Inflammatory macrophage treated with lipopolysaccharide for 4 hours (primary cell): ENCODE measurements around the gene TENM3.

Source experiments
- DNase-seq: peaks from one replicate; pipeline ENCODE4 v3.0.0-alpha.2; 2020

Gene TENM3

GRCh38 chr4:182758273-182758672 is 515.1 kb downstream of the TENM3 start:
- DNase-seq, result no peak

- DNase-seq, result no peak
Observed at GRCh38 chr4:182760551-182761043, 517.4 kb downstream of the TENM3 start.

GRCh38 chr4:182764137-182764536 is 520.9 kb downstream of the TENM3 start:
- DNase-seq, result no peak

- DNase-seq, result no peak
Observed at GRCh38 chr4:182764642-182765041, 521.4 kb downstream of the TENM3 start.

- DNase-seq, result no peak
Observed at GRCh38 chr4:182765987-182766856, 523.0 kb downstream of the TENM3 start.

GRCh38 chr4:182766857-182767250 is 523.7 kb downstream of the TENM3 start:
- DNase-seq, result no peak

- no peak for DNase-seq
Observed at GRCh38 chr4:182768838-182769237, 525.6 kb downstream of the TENM3 start.

GRCh38 chr4:182770259-182770995 is 527.2 kb downstream of the TENM3 start:
- no peak for DNase-seq

GRCh38 chr4:182770996-182771514 is 527.9 kb downstream of the TENM3 start:
- DNase-seq, result no peak

GRCh38 chr4:182775075-182775474 is 531.9 kb downstream of the TENM3 start:
- no peak for DNase-seq

- no peak for DNase-seq
Observed at GRCh38 chr4:182776376-182777105, 533.3 kb downstream of the TENM3 start.

GRCh38 chr4:182778222-182778982 is 535.2 kb downstream of the TENM3 start:
- no peak for DNase-seq

- DNase-seq, result no peak
Observed at GRCh38 chr4:182786991-182787390, 543.8 kb downstream of the TENM3 start.

- no peak for DNase-seq
Observed at GRCh38 chr4:182788201-182788600, 545.0 kb downstream of the TENM3 start.

- DNase-seq, result no peak
Observed at GRCh38 chr4:182789529-182789928, 546.3 kb downstream of the TENM3 start.

- DNase-seq, result no peak
Observed at GRCh38 chr4:182795446-182796238, 552.4 kb downstream of the TENM3 start.

GRCh38 chr4:182799515-182800215 is 556.5 kb downstream of the TENM3 start:
- DNase-seq, result no peak

GRCh38 chr4:182800216-182800515 is 557.0 kb downstream of the TENM3 start:
- DNase-seq, result no peak

- DNase-seq, result no peak
Observed at GRCh38 chr4:182801636-182802035, 558.4 kb downstream of the TENM3 start.

- no peak for DNase-seq
Observed at GRCh38 chr4:182802621-182803020, 559.4 kb downstream of the TENM3 start.

GRCh38 chr4:182803235-182803634 is 560.0 kb downstream of the TENM3 start:
- DNase-seq, result no peak
